Measurements from ENCODE around the gene COL7A1. TPM values are rescaled to one million over a fixed set of nuclear protein-coding genes. Genes with fewer than 3 reads are reported as not detected.

The COL7A1 gene
- polyA plus RNA-seq, 3 donors = 0.37 to 1.9 TPM; not detected in 1

GRCh38 chr3:48543271-48543866, 51.8 kb downstream of the COL7A1 start:
- H3K36me3 Mint-ChIP-seq = peaks cover 60 to 79% of the 10 kb centered on the region in 2 donors
- Histone ChIP-seq H3K9me3 (replicated peaks in 1 of 2; ENCODE audit: control insufficient read depth in 1 of 2, insufficient read depth in 1 of 2, low read length in 2 of 2) (no peaks in the 10 kb centered on the region), H3K27ac (ENCODE audit: low read depth in 1 of 2, low read length in 2 of 2) (peak overlapping the region; percentile 44 to 87), H3K4me3 (replicated peaks in 1 of 3; ENCODE audit: low read depth in 2 of 3, low read length in 3 of 3) (peak overlapping the region in 1 of 3 experiments; percentile 60), H3K9ac (ENCODE audit: insufficient read depth, low read length, poor library complexity, severe bottlenecking) (peak overlapping the region; percentile 49), H4K20me1 (ENCODE audit: insufficient read depth, low read length) (peaks cover 16% of the 10 kb centered on the region), H3K4me2 (replicated peaks; ENCODE audit: extremely low read depth, low read length, poor library complexity, severe bottlenecking) (peak overlapping the region; percentile 57), H2AFZ (ENCODE audit: insufficient read depth, low read depth, low read length, poor library complexity, severe bottlenecking) (peak overlapping the region; percentile 69), H3K36me3 (replicated peaks in 1 of 2; ENCODE audit: control insufficient read depth in 1 of 2, insufficient read depth in 2 of 2, low read length in 2 of 2) (peaks cover 45 to 76% of the 10 kb centered on the region in 2 donors), H3K27me3 (ENCODE audit: control insufficient read depth in 2 of 2, insufficient read depth in 2 of 2, low read length in 2 of 2) (no peaks in the 10 kb centered on the region), H3K4me1 (ENCODE audit: control insufficient read depth in 1 of 2, insufficient read depth in 2 of 2, low read length in 2 of 2) (peaks cover 26 to 45% of the 10 kb centered on the region in 2 donors), H3K79me2 (ENCODE audit: insufficient read depth, low read length) (no peaks in the 10 kb centered on the region)
- peak overlapping the region; percentile 62 to 83 for H3K4me3 Mint-ChIP-seq
- no peaks in the 10 kb centered on the region for H3K9me3 Mint-ChIP-seq
- H3K27ac Mint-ChIP-seq = peak overlapping the region; percentile 86 to 93 (median 91)
- peaks cover 47% of the 10 kb centered on the region for H3K4me1 Mint-ChIP-seq
- TF ChIP-seq CTCF (IDR thresholded peaks at IDR 0.05) = no peak
- WGBS (ENCODE audit: insufficient coverage) = 4% methylated on average over 9 of the region's 9 CpGs
- peak; percentile 64 to 86 (median 65) for DNase-seq
- intact Hi-C loops (cut with micrococcal nuclease) = loop anchor here in 1 of 2 donors (10.0 kb wide), 1 partner anchor 269 kb away; no protein-coding TSS in a partner anchor
- H3K27me3 Mint-ChIP-seq (ENCODE audit: low read depth in 3 of 3) = peaks cover 0 to 1% (median 0%) of the 10 kb centered on the region in 3 donors

- H3K36me3 ChIP-seq (replicated peaks in 1 of 2; ENCODE audit: control insufficient read depth in 1 of 2, insufficient read depth in 2 of 2, low read length in 2 of 2) = peaks cover 53 to 95% of the 10 kb centered on the region in 2 donors
- Mint-ChIP-seq H3K9me3 (peaks cover 3 to 14% (median 6%) of the 10 kb centered on the region in 7 donors), H3K27ac (peak overlapping the region in 1 of 7 donors; percentile 18), H3K36me3 (peaks cover 71 to 97% of the 10 kb centered on the region in 2 donors), H3K4me3 (no peak overlapping the region), H3K27me3 (ENCODE audit: low read depth in 3 of 3) (peaks cover 0 to 2% (median 0%) of the 10 kb centered on the region in 3 donors), H3K4me1 (peaks cover 40% of the 10 kb centered on the region)
- H3K27ac ChIP-seq (ENCODE audit: low read depth in 1 of 2, low read length in 2 of 2) = no peak overlapping the region
- intact Hi-C loops (cut with micrococcal nuclease) = no loop called here
- DNase-seq = no peak
- no peak for TF ChIP-seq CTCF (IDR thresholded peaks at IDR 0.05)
- H3K4me1 ChIP-seq (ENCODE audit: control insufficient read depth in 1 of 2, insufficient read depth in 2 of 2, low read length in 2 of 2) = peaks cover 24 to 39% of the 10 kb centered on the region in 2 donors
- H2AFZ ChIP-seq (ENCODE audit: insufficient read depth, low read depth, low read length, poor library complexity, severe bottlenecking) = no peak overlapping the region
- WGBS (ENCODE audit: insufficient coverage) = 97% methylated on average over 12 of the region's 12 CpGs
- H3K9ac ChIP-seq (ENCODE audit: insufficient read depth, low read length, poor library complexity, severe bottlenecking) = no peak overlapping the region
- H3K4me2 ChIP-seq (replicated peaks; ENCODE audit: extremely low read depth, low read length, poor library complexity, severe bottlenecking) = no peak overlapping the region
- no peaks in the 10 kb centered on the region for H3K27me3 ChIP-seq (ENCODE audit: control insufficient read depth in 2 of 2, insufficient read depth in 2 of 2, low read length in 2 of 2)
- no peak overlapping the region for H3K4me3 ChIP-seq (replicated peaks in 1 of 3; ENCODE audit: low read depth in 2 of 3, low read length in 3 of 3)
- no peaks in the 10 kb centered on the region for H3K79me2 ChIP-seq (ENCODE audit: insufficient read depth, low read length)
- H3K9me3 ChIP-seq (replicated peaks in 1 of 2; ENCODE audit: control insufficient read depth in 1 of 2, insufficient read depth in 1 of 2, low read length in 2 of 2) = no peaks in the 10 kb centered on the region
- H4K20me1 ChIP-seq (ENCODE audit: insufficient read depth, low read length) = peaks cover 16% of the 10 kb centered on the region
Measured at GRCh38 chr3:48538451-48538850, 56.7 kb downstream of the COL7A1 start.

Measured in CD14-positive monocyte (primary cell).